ENCODE results near the gene PDE3A.

DNA sequence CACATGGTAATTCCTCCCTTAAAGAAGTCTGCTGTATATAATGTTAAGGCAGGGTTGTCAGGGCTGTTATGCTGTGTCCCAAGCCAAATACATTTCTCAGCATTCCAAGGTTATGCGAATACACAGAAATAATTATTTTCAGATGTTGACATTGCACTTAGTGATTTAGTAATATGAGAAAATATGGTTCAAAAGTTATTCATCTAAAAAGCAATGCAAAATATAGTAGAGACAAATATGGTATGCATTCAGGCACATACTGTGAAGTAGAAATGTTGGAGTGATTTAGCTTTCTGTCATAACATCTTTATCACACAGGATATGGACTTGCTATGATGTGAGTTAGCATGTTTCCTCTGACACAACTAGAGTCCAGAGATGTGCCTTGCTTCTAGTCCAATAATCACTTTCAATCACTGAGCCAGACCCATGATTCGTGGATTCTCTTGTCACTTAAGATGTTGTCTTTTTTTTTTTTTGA, 70.0 kb downstream of the PDE3A start:
- TF ChIP-seq, protein P1, sequence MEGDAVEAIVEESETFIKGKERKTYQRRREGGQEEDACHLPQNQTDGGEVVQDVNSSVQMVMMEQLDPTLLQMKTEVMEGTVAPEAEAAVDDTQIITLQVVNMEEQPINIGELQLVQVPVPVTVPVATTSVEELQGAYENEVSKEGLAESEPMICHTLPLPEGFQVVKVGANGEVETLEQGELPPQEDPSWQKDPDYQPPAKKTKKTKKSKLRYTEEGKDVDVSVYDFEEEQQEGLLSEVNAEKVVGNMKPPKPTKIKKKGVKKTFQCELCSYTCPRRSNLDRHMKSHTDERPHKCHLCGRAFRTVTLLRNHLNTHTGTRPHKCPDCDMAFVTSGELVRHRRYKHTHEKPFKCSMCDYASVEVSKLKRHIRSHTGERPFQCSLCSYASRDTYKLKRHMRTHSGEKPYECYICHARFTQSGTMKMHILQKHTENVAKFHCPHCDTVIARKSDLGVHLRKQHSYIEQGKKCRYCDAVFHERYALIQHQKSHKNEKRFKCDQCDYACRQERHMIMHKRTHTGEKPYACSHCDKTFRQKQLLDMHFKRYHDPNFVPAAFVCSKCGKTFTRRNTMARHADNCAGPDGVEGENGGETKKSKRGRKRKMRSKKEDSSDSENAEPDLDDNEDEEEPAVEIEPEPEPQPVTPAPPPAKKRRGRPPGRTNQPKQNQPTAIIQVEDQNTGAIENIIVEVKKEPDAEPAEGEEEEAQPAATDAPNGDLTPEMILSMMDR (conservative IDR thresholded peaks at IDR 0.05; ENCODE audit: low read length) = no peak
- no peak for TF ChIP-seq EZH2phosphoT487 (IDR thresholded peaks at IDR 0.05; ENCODE audit: borderline replicate concordance, low read depth, low read length)
